ENCODE results near the gene WFIKKN1. TPM values are rescaled to one million over a fixed set of nuclear protein-coding genes. Genes with fewer than 3 reads are reported as not detected.

The WFIKKN1 gene
- total and polyA plus RNA-seq, 2 donors (not counting 1 experiment from before 2014, with no cell fraction given), result 0.64 to 0.84 TPM

- Histone ChIP-seq H2AFZ (ENCODE audit: insufficient read depth, low read depth, low read length, poor library complexity, severe bottlenecking) (peak overlapping the region; percentile 92), H3K27ac (ENCODE audit: low read length in 2 of 2) (peak overlapping the region; percentile 79 to 90), H3K9me3 (ENCODE audit: control extremely low read depth in 1 of 3, control insufficient read depth in 2 of 3, insufficient read depth in 1 of 3, low read length in 2 of 3) (peaks cover 0 to 2% (median 0%) of the 10 kb centered on the region in 3 donors), H4K20me1 (ENCODE audit: control insufficient read depth, insufficient read depth, low read length, poor library complexity, severe bottlenecking) (peaks cover 8% of the 10 kb centered on the region), H3K4me3 (ENCODE audit: control extremely low read depth in 1 of 5, extremely low read depth in 1 of 5, insufficient read depth in 1 of 5, low read depth in 2 of 5, low read length in 4 of 5) (peak overlapping the region; percentile 27 to 76 (median 67)), H3K4me1 (ENCODE audit: control insufficient read depth in 2 of 2, insufficient read depth in 2 of 2, low read length in 2 of 2) (peaks cover 15 to 20% of the 10 kb centered on the region in 2 donors), H3K36me3 (replicated peaks in 1 of 2; ENCODE audit: control extremely low read depth in 1 of 2, control insufficient read depth in 1 of 2, extremely low read depth in 1 of 2, insufficient read depth in 2 of 2, low read length in 1 of 2) (no peaks in the 10 kb centered on the region), H3K9ac (ENCODE audit: low read length) (peak overlapping the region; percentile 71), H3K79me2 (ENCODE audit: control insufficient read depth, insufficient read depth, low read length) (peaks cover 8% of the 10 kb centered on the region), H3K27me3 (replicated peaks in 1 of 4; ENCODE audit: control extremely low read depth in 1 of 4, control insufficient read depth in 3 of 4, insufficient read depth in 4 of 4, low read length in 3 of 4) (no peaks in the 10 kb centered on the region), H3K4me2 (replicated peaks; ENCODE audit: low read depth, low read length, poor library complexity, severe bottlenecking) (peak overlapping the region; percentile 92)
- intact Hi-C loops (cut with micrococcal nuclease), result loop anchor here (2.0 kb wide), 2 partner anchors 19 to 59 kb away; no protein-coding TSS in a partner anchor
- ChIA-PET CTCF (interaction anchor here (1.2 to 1.4 kb wide), 2 partner anchors 10 to 12 kb away, joined by 4 to 5 read pairs; partner anchors contain the start of gene METTL26), POLR2A (interaction anchor here (0.6 to 1.2 kb wide), 2 partner anchors 10 to 12 kb away, joined by 3 to 4 read pairs; partner anchors contain the start of gene METTL26)
- TF ChIP-seq EZH2 (IDR thresholded peaks at IDR 0.05; ENCODE audit: borderline replicate concordance, insufficient read depth, low read depth, low read length, poor library complexity, severe bottlenecking), result no peak
- TF ChIP-seq CTCF (IDR thresholded peaks at IDR 0.05), result peak; percentile 41
- WGBS (ENCODE audit: insufficient coverage), result 39% methylated on average over 24 of the region's 24 CpGs
- Mint-ChIP-seq H3K27ac (peak overlapping the region; percentile 84), H3K9me3 (ENCODE audit: insufficient read depth) (no peaks in the 10 kb centered on the region), H3K27me3 (no peaks in the 10 kb centered on the region), H3K4me1 (peaks cover 19% of the 10 kb centered on the region), H3K4me3 (peak overlapping the region; percentile 84)
- ATAC-seq (ENCODE audit: low read depth), result no peak
- DNase-seq, result peak; percentile 52
Measured at GRCh38 chr16:648071-648780, 17.4 kb downstream of the WFIKKN1 start.

Data from B cell (primary cell).